T-helper 1 cell (primary cell): ENCODE measurements around the gene KBTBD8.

Source experiments
- DNase-seq, 5 donors: peaks; one replicate each; pipeline ENCODE4 v3.0.0-alpha.2; 2012 to 2020
- total RNA-seq, 4 donors: gene quantifications; one replicate each; lab custom pipeline; 2026; lab: John Stamatoyannopoulos, UW

Gene KBTBD8, protein sequence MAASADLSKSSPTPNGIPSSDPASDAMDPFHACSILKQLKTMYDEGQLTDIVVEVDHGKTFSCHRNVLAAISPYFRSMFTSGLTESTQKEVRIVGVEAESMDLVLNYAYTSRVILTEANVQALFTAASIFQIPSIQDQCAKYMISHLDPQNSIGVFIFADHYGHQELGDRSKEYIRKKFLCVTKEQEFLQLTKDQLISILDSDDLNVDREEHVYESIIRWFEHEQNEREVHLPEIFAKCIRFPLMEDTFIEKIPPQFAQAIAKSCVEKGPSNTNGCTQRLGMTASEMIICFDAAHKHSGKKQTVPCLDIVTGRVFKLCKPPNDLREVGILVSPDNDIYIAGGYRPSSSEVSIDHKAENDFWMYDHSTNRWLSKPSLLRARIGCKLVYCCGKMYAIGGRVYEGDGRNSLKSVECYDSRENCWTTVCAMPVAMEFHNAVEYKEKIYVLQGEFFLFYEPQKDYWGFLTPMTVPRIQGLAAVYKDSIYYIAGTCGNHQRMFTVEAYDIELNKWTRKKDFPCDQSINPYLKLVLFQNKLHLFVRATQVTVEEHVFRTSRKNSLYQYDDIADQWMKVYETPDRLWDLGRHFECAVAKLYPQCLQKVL
- 12.8 to 23.9 (median 17.7) reads per million in 4 donors for total RNA-seq

DNA sequence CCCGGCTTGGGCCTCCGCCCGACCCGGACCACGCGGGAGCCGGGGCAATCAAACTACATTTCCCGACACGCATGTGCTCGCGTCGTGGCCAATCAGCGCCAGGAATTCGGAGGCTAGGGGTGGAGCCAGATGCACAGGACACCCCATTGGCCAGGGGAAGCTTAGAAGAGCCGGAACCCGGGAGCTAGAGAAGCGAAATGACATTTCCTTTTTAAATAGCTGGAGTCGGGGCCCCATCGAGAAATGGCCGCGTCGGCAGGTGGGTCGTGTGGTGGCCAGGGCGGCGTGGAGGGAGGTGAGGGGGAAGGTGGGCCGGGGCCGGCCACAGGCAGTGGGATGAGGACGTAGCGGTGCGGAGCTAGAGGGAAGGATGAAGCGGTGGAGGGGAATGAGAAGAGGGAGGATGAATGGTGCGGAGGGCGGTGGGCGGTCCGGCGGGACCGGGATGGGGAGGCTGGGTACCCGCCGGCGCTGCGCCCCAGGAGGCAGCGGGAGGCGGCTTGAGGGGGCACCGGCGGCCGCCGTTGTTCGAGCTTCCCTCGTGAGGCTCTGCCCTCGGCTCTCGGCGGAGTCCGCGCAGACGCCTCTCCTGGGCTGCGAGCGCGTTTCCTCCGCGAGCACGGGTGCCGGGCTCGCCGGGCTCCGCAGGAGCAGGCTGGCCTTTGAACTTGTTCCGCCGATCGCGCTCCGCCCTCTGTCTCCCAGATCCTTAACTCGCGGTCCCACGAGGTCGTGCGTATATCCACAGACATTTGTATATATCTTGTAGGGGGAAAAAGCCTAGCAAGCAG lies at the start of gene KBTBD8:
TSS of gene KBTBD8 (plus strand) at position 195 of the 791 bp plus-strand sequence. CDS start at position 244, 49 bp downstream.
- peak; percentile 91 to 99 (median 95) for DNase-seq

- no peak for DNase-seq
These were observed 49.3 kb upstream of the KBTBD8 start for GRCh38 chr3:66948838-66949237.

DNA sequence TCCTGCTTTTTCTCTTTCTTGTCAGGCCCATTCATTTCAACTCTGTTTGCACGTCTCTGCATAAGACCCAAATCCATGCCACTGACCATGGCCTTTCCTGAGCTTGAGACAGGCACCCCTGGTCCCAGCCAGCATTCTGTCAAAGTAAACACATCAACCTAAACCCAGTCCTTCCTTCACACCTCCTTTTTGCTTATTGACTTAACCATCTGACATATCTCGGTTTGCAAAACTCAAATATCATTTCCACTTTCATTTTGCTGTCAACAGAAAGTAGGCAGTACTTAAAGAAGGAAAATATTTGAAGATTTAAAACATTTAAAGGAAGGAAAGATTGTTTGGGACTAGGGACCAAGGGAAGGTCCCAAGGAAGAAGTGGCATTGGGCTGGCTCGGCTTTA lies 48.2 kb upstream of the KBTBD8 start:
- DNase-seq = no peak

DNA sequence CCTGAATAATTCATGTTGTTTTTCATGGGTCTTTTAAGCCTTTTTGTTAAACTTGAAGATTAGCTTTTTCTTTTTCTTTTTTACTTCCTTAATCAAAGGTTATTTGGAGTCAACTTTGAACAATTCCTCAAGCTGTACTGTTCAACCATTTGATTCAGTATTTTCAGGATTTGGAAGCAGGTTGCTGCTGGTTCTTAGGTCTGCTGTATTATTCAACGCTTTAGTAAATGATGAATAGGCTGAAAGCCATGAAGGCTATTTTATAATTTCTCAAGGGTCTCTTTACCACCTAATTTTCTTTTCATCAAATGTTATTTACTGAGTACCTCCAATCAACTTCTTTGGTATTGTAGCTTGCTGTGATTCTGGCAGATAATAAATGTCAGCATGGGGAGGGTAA lies 45.8 kb upstream of the KBTBD8 start:
- no peak for DNase-seq

GRCh38 chr3:66953934-66954445 lies 44.1 kb upstream of the KBTBD8 start:
- no peak for DNase-seq

DNA sequence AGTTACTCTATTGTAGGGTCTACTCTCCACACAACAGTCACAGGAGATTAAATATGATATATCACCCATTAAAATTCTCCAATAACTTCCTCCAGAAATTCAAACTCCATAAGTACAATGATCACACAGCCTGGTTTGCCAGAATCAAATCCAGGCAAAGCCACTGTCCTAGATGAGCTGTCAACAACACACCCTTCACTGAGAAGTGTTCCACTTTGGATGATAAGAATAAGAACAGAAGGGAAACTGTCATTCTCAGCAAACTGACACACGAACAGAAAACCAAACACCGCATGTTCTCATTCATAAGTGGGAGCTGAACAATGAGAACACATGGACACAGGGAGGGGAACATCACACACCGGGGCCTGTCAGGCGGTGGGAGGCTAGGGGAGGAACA lies 41.4 kb upstream of the KBTBD8 start:
- DNase-seq = no peak

GRCh38 chr3:66957367-66957766 lies 40.7 kb upstream of the KBTBD8 start:
- DNase-seq = no peak

DNA sequence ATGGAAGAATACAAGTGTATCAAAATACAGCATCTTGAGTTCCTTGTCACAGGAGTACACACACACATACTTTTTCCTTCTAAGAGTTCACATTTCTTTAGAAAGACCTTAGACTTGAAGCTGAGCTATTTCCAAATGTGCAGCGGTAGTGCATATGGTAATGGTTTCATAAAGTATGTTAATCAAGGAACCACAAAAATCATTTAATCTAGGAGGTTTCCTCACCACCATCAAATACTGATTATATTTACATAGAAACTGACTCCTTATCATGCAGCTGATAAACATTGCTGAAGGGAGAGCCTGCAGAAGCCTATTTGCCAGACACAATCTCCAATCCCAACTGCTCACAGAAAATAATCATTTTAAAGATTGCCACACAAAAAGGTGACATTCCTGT lies 40.0 kb upstream of the KBTBD8 start:
- DNase-seq = no peak

DNA sequence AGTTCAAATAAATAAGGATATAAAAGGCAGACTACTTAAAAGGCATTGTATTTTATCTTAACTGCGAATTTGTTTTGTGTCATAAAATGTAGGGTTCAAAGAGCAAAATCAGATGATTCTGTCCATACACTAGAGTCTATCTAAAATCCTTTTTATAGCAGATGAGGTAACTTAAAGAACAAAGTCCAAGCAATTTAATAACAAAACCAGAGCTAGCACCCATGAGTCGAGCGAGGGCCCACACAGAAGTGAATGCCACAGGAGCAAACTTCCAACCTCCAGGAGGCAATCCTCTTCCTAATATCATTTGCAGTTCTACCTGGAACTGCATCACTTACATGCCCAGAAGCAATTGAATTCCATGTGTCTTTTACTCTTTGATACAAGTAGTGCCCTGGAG lies 35.4 kb upstream of the KBTBD8 start:
- DNase-seq = no peak

GRCh38 chr3:66971245-66971644 lies 26.9 kb upstream of the KBTBD8 start:
- DNase-seq = no peak

- DNase-seq = peak; percentile 15 to 69 (median 31)
These were observed 26.1 kb upstream of the KBTBD8 start for GRCh38 chr3:66971891-66972551.

GRCh38 chr3:66980791-66981190 lies 17.3 kb upstream of the KBTBD8 start:
- DNase-seq = no peak

DNA sequence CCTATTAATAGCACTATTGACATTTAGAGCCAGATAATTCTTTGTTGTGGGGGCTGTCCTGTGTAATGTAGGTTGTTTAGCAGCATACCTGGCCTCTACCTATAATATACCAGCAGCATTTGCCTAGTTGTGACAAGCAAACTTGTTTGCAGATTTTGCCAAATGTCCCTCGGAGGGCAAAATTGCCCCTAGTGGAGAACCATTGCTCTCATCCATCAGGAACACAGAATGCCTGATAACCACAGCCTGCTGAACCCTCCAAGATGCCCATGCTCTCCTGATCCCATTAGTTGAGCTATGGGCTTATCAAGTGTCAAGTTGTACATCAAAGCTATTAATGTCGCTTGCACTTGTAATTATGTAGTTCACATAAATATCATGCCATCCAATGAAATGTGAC lies 15.0 kb upstream of the KBTBD8 start:
- no peak for DNase-seq

DNA sequence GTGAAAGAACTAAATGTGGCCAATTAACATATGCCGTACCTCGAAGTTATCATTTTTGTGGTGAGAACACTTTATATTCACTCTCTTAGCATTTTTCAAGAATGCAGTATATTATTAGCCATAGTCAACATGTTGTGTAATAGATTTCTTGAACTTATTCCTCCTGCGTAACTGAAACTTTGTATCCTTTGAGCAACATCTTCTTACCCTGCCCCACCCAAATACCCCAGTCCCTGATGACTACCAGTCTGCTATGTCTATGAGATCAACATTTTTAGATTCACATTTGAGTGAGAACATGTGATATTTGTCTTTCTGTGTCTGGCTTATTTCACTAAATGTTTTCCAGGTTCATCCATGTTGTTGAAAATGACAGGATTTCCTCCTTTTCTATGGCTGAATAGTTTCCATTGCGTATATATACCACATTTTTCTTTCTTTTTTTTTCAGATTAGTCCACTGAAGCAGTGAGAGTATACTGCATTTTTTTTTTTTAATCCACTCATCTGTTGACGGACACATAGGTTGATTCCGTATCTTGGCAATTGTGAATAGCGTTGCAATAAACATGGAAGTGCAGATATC lies 12.7 kb upstream of the KBTBD8 start:
- DNase-seq = no peak

GRCh38 chr3:66986406-66986805 lies 11.7 kb upstream of the KBTBD8 start:
- no peak for DNase-seq

GRCh38 chr3:66989241-66989640 lies 8.9 kb upstream of the KBTBD8 start:
- DNase-seq = no peak

DNA sequence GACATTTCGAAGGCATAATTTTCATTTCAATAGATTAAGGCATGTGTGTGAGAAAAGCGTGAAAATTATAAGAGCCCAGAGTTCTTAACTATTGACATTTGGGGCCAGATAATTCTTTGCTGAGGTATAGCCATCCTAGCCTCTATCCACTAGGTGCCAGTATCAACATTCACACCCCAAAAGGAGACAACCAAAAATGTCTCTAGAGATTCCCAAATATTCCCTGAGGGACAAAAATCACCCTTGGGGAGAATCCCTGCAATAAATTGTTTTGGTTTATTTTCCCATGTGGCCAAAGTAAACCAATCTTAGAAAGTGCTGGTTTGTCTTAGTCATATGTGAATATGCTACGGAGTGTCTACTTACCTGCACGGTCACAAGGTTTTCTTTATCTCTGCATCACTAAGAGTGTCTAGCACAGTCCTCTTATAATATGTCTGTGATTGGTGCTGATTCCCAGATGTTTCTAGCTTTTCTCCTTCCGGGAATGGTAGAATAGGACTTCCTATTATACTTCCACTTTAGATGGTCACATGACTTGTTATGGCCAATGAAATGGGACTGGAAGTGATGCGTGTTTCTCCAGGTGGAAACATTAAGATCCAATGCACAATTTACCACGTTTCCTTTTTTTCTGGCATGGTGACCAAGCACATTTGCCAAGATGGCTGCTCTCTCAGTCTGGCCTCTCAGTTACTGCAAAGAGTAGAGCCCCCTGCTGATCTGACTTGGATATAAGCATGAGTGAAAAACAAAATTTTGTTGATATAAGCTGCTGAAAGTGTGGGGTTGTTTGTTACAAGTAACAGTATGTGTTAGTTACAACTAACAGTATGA lies 8.0 kb upstream of the KBTBD8 start:
- peak in 1 of 5 donors; percentile 10 for DNase-seq

DNA sequence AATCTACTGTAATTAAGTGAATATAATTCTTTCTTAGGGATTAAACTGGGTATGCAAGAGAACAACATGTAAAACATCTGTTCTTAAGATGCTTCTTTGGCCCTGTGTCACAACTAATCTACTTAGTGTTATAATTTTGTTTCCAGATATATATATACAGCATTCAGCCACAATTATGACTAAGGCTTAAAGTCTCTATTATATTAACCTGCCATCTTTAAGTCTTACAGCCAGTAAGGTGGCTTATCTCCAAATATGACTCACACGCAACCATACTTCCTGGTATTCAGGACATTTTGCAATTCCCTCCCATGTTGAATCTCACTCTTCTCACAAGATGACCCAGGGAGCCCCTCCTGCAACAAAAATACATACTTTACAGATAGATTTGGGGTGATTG lies 6.6 kb upstream of the KBTBD8 start:
- DNase-seq = no peak

DNA sequence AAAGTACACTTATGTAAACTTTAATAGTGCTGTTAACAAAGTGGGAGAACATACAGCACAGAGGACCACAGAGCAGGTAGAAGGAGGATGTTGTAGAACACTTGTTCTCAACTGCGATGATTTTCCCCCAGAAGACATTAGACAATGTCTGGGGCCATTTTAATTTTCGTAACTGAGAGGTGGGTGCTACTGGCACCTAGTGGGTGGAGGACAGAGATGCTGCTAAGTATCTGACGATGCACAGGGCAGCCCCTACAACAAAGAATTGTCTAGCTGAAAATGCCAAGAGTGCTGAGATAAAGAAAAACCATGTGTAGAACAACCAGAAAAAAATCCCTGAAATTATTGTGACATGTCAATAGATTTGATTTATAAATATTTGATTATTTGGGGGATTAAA lies 5.0 kb upstream of the KBTBD8 start:
- DNase-seq = no peak

GRCh38 chr3:66994588-66994987 lies 3.5 kb upstream of the KBTBD8 start:
- DNase-seq = no peak

GRCh38 chr3:66996696-66997095 lies 1.4 kb upstream of the KBTBD8 start:
- no peak for DNase-seq
